Ammon's horn (tissue), 1 donor: ENCODE data around the gene OR52N5.

Source experiments
- DNase-seq: peaks from one replicate; pipeline ENCODE4 v3.0.0-alpha.2; 2016; ENCODE audit warnings: low spot score

OR52N5 gene

GRCh38 chr11:5783255-5783654, at the start of gene OR52N5:
TSS of gene OR52N5 (minus strand) at chr11:5783355. CDS start at chr11:5778634, 4,721 bp downstream.
- no peak for DNase-seq

DNA sequence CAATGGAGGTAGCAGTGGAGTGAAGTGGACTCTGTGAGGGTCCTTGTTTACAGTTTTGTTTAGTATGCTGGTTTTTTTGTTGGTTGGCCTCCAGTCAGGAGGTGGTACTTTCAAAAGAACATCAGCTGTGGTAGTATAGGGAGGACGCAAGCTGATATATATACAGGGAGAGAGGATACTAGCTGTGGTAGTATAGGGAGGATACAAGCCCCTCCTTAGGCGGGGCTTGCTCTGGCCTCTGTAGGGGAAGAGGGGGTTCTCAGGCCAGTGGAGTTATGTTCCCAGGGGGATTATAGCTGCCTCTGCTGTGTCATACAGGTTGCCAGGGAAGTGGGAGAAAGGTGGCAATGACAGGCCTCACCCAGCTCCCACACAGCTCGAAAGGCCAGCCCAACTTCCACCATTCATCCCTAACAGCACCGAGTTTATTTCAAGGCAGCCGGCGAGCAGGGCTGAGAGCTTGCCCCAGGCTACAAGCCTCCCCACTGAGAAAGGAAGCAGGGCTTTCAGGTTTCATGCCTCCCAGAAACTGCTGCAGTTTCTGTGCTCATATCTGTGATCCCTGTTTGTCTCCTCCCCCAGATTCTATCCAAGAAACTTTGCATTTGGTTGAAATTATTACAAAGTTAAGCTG, 48.2 kb upstream of the OR52N5 start:
- DNase-seq = no peak

- no peak for DNase-seq
These were observed 35.2 kb upstream of the OR52N5 start for GRCh38 chr11:5818245-5818886.

GRCh38 chr11:5815534-5815933, 32.4 kb upstream of the OR52N5 start:
- no peak for DNase-seq

DNA sequence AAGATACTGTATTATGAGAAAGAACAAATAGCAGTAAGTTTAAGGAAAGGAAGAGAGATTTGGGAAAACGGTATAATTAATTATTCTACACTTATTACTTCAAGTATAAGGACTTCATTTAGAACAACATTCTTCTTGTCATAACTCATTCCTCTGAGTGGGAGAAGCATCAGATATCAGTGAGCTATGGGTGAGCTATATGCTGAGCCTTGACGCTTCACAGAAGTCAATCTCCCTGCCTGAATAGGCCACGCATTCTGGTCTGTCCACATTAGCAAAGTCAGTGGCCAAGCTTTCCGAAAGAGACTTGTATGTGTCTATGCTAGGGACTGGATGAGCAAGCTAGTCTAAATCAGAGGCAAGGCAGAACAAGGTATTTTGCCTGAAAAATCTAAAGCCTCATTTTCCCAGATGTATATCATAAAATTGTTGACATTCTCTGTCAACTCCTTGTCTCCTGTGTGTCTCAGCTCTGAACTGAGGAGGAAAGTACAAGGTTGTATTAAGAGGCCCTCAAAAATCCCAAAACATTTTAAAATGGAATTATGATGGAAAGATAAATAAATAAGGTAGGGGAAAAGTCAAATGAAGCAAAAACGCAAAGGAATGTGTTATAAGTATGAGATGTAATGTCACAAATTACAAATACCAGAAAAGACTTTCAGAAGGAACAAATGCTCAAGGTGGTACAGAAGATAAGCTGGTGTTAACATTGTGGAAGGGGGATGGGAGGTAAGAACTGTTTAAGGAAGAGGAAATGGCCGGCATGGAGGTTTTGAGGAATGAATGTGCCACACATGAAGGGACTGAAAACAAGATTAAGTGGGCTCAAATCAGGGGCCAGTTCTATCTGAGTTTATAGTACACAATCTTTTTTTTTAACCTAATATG, 27.0 kb upstream of the OR52N5 start:
- DNase-seq = no peak

DNA sequence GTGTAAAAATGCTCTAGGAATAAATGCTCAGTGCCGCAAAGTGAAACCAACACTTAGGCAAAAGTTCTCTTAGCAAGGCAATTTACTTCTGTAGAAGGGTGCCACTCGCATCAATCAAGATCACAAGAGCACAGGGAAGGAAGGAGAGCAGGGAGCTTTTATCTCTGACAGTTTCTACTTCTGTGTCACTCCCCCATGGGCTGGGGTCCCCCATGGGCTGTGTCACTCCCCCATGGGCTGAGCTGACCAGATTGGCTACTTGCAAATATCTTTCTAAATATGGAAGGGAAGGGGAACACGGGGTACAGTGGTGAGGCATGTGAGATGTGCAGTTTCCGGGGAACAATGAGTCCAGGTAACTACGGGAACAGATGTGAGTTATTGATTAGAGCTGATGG, 26.0 kb upstream of the OR52N5 start:
- DNase-seq = no peak

DNA sequence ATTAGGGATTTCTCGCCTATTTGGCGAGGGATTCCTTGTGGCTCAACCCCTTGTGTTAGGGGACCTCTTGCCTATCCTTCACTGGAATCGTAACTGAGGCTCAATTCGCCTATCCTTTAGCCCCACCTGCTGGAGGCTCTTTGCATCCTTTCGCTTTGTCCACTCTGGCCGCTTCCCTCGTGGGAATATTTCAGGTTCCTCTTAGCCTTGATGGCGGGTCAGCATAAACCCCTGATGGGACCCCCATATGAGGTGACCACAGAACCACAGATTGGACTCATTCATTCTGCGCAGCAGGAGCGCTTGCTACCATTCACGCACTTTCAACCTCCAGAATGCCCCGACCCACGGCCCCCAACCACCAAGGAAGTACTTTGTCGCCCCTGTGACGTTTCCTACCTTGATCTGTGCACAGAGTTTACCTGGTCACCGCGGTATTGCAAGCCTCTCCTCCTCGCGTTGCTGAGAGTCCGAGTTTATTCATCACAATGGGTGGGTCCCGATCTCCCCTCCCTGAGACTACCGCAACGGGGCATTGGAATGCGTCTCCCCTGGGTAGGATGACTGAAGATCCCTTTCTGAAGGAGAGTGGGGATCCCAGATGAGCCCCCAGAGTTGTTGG, 25.5 kb upstream of the OR52N5 start, which contains the start of gene OR52N2:
TSS of gene OR52N2 (plus strand) at position 425 of the 622 bp plus-strand sequence. CDS start 11,412 bp downstream, outside the sequence.
- DNase-seq = peak; percentile 84

GRCh38 chr11:5807580-5807979, 24.4 kb upstream of the OR52N5 start:
- DNase-seq = no peak

GRCh38 chr11:5803982-5804381, 20.8 kb upstream of the OR52N5 start:
- no peak for DNase-seq

- DNase-seq = no peak
These were observed 13.4 kb upstream of the OR52N5 start for GRCh38 chr11:5796541-5796940.

DNA sequence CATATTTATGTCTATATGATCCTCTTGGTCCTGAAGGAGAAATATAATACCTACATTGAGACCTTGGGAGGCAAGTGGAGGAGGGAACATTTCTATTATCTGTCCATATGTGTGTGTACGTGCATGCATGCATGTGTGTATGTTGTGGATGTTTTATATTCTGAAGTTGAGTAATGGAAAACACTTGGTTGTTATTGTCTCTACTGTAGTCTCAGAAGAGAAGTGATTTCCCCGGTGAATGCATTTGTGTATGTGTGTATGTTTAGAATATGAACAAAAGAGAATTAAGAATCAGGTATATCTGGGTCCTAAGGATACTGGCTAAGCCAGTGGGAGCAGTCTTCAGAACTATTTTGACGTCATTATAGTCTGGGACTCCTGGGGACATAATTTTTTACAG, 8.0 kb upstream of the OR52N5 start, which contains the start of gene OR52N1:
TSS of gene OR52N1 (minus strand) at position 101 of the 400 bp plus-strand sequence. CDS start 2,449 bp downstream, outside the sequence.
- no peak for DNase-seq

DNA sequence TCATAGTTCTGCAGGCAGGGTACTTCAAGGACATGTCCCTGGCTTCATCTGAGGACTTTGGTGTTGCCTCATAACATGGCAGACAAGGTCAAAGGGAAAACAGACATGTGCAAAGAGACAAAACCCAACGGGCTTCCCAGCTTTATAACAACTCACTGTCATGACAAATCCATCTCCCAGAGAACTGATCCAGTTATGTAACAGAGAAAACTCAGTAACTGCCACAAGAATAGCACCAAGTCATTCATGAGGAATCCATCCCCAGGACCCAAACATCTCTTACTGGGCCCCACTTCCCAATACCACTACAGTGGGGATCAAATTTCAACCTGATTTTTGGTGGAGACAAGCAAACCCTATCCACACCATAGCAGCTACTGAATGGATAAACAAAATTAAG, 16.1 kb downstream of the OR52N5 start:
- no peak for DNase-seq

GRCh38 chr11:5753943-5754342, 29.2 kb downstream of the OR52N5 start, which contains the start of gene OR52N4:
TSS of gene OR52N4 (plus strand) at chr11:5754243. CDS start at chr11:5754741, 498 bp downstream.
- DNase-seq = no peak

- no peak for DNase-seq
These were observed 33.3 kb downstream of the OR52N5 start for GRCh38 chr11:5749836-5750235.

GRCh38 chr11:5746614-5747013, 36.5 kb downstream of the OR52N5 start:
- DNase-seq = no peak

GRCh38 chr11:5738431-5738830, 44.7 kb downstream of the OR52N5 start:
- DNase-seq = no peak

- DNase-seq = no peak
These were observed 45.3 kb downstream of the OR52N5 start for GRCh38 chr11:5737670-5738392.

DNA sequence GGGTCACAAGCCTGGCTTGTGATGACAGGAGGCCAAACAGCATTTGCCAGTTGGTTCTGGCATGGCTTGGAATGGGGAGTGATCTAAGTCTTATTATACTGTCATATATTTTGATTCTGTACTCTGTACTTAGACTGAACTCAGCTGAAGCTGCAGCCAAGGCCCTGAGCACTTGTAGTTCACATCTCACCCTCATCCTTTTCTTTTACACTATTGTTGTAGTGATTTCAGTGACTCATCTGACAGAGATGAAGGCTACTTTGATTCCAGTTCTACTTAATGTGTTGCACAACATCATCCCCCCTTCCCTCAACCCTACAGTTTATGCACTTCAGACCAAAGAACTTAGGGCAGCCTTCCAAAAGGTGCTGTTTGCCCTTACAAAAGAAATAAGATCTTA, 46.1 kb downstream of the OR52N5 start:
- no peak for DNase-seq

DNA sequence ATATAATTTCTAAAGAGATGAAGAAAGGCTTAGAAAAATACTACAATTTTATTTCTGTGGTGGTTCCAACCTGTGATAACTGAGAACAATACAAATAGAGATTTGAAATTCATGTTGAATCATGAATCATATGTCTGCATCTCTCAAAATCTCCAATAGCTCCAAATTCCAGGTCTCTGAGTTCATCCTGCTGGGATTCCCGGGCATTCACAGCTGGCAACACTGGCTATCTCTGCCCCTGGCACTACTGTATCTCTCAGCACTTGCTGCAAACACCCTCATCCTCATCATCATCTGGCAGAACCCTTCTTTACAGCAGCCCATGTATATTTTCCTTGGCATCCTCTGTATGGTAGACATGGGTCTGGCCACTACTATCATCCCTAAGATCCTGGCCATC, 46.8 kb downstream of the OR52N5 start, which contains the start of gene OR56B1:
TSS of gene OR56B1 (plus strand) at position 53 of the 400 bp plus-strand sequence. CDS start at position 122, 69 bp downstream.
- no peak for DNase-seq

GRCh38 chr11:5727691-5728090, 55.5 kb downstream of the OR52N5 start:
- no peak for DNase-seq

GRCh38 chr11:5726351-5726750, 56.8 kb downstream of the OR52N5 start:
- DNase-seq = no peak
